H9 (cell line): ENCODE data around the gene HECTD2. TPM values are rescaled to one million over a fixed set of nuclear protein-coding genes. Genes with fewer than 3 reads are reported as not detected.

Source experiments
- DNase-seq: peaks from one replicate; pipeline ENCODE4 v3.0.0-alpha.2; 2017
- H2AFZ ChIP-seq: one replicate; pipeline ENCODE4 v1.6.1; 2013; ENCODE audit warnings: mild to moderate bottlenecking, low read length, control low read depth, moderate library complexity
- H2AK5ac ChIP-seq: 2 replicates; pipeline ENCODE4 v1.6.1; 2013; ENCODE audit warnings: low read length, control low read depth, mixed read lengths; ENCODE audit not compliant: insufficient read length
- H2BK120ac ChIP-seq: one replicate; pipeline ENCODE4 v1.6.1; 2013; ENCODE audit warnings: low read depth, mild to moderate bottlenecking, low read length, control low read depth, inconsistent platforms; ENCODE audit not compliant: poor library complexity, severe bottlenecking
- H2BK12ac ChIP-seq: 2 replicates; pipeline ENCODE4 v1.6.1; 2013; ENCODE audit warnings: low read length, control low read depth, mixed read lengths, low read depth; ENCODE audit not compliant: insufficient read length
- H2BK15ac ChIP-seq: 2 replicates; pipeline ENCODE4 v1.6.1; 2013; ENCODE audit warnings: low read depth, low read length, control low read depth
- H2BK20ac ChIP-seq: one replicate; pipeline ENCODE4 v1.6.1; 2013; ENCODE audit warnings: low read depth, mild to moderate bottlenecking, low read length, control low read depth, inconsistent platforms; ENCODE audit not compliant: poor library complexity, severe bottlenecking
- H2BK5ac ChIP-seq: 2 replicates; pipeline ENCODE4 v1.6.1; 2013; ENCODE audit warnings: low read length, control low read depth, mixed read lengths; ENCODE audit not compliant: insufficient read length
- H3K14ac ChIP-seq: 2 replicates; pipeline ENCODE4 v1.6.1; 2013; ENCODE audit warnings: low read length, control low read depth; ENCODE audit not compliant: insufficient read depth
- H3K18ac ChIP-seq: 2 replicates; pipeline ENCODE4 v1.6.1; 2013; ENCODE audit warnings: low read depth, mild to moderate bottlenecking, mixed read lengths, low read length, control low read depth; ENCODE audit not compliant: insufficient read length
- H3K23ac ChIP-seq: 2 replicates; pipeline ENCODE4 v1.6.1; 2013; ENCODE audit warnings: low read length, control low read depth, mixed read lengths, low read depth; ENCODE audit not compliant: insufficient read length
- H3K23me2 ChIP-seq: 2 replicates; pipeline ENCODE4 v1.6.1; 2013; ENCODE audit warnings: low read depth, mild to moderate bottlenecking, mixed read lengths, low read length, control low read depth; ENCODE audit not compliant: insufficient read length, poor library complexity, severe bottlenecking
- H3K27ac ChIP-seq: 2 replicates; pipeline ENCODE4 v1.5.1; 2013; ENCODE audit warnings: low read length, control low read depth, mixed read lengths, low read depth; ENCODE audit not compliant: insufficient read length
- H3K27me3 ChIP-seq: 2 replicates; pipeline ENCODE4 v1.6.1; 2013; ENCODE audit warnings: low read length, control low read depth, inconsistent platforms; ENCODE audit not compliant: insufficient read depth
- H3K4ac ChIP-seq: 2 replicates; pipeline ENCODE4 v1.6.1; 2013; ENCODE audit warnings: low read depth, mild to moderate bottlenecking, control low read depth, inconsistent platforms, low read length, moderate library complexity
- H3K4me1 ChIP-seq: 2 replicates; pipeline ENCODE4 v1.6.1; 2013; ENCODE audit warnings: low read length, control low read depth, inconsistent platforms; ENCODE audit not compliant: insufficient read depth
- H3K4me2 ChIP-seq: 2 replicates; pipeline ENCODE4 v1.6.1; 2013; ENCODE audit warnings: low read length, control low read depth, mixed read lengths; ENCODE audit not compliant: insufficient read length, insufficient read depth
- H3K56ac ChIP-seq: 2 replicates; pipeline ENCODE4 v1.6.1; 2013; ENCODE audit warnings: low read depth, mild to moderate bottlenecking, mixed read lengths, low read length, control low read depth; ENCODE audit not compliant: insufficient read length
- H3K79me1 ChIP-seq: 2 replicates; pipeline ENCODE4 v1.6.1; 2013; ENCODE audit warnings: low read depth, mild to moderate bottlenecking, moderate library complexity, low read length, control low read depth, inconsistent platforms; ENCODE audit not compliant: insufficient read depth, poor library complexity, severe bottlenecking
- H3K79me2 ChIP-seq: 2 replicates; pipeline ENCODE4 v1.6.1; 2013; ENCODE audit warnings: low read length, control low read depth, inconsistent platforms; ENCODE audit not compliant: insufficient read depth
- H3K9ac ChIP-seq: 2 replicates; pipeline ENCODE4 v1.6.1; 2013; ENCODE audit warnings: low read length, control low read depth, mixed read lengths; ENCODE audit not compliant: insufficient read length; ENCODE audit errors: extremely low read depth
- H3K9me3 ChIP-seq: one replicate; pipeline ENCODE4 v1.6.1; 2013; ENCODE audit warnings: low read depth, low read length, inconsistent platforms; ENCODE audit not compliant: control insufficient read depth
- H3T11ph ChIP-seq: one replicate; pipeline ENCODE4 v1.6.1; 2013; ENCODE audit warnings: mild to moderate bottlenecking, low read length, control low read depth, inconsistent platforms
- H4K20me1 ChIP-seq: one replicate; pipeline ENCODE4 v1.6.1; 2013; ENCODE audit not compliant: control insufficient read depth, insufficient read length, insufficient read depth
- H4K5ac ChIP-seq: 2 replicates; pipeline ENCODE4 v1.6.1; 2013; ENCODE audit warnings: low read depth, mild to moderate bottlenecking, mixed read lengths, low read length, control low read depth; ENCODE audit not compliant: insufficient read length
- H4K8ac ChIP-seq: replicated peaks from 2 replicates; pipeline ENCODE4 v1.6.1; 2013; ENCODE audit warnings: low read length, control low read depth, mixed read lengths, low read depth; ENCODE audit not compliant: insufficient read length
- H4K91ac ChIP-seq: 2 replicates; pipeline ENCODE4 v1.6.1; 2013; ENCODE audit warnings: low read depth, mild to moderate bottlenecking, moderate library complexity, mixed read lengths, low read length, control low read depth; ENCODE audit not compliant: insufficient read length
- H3K27ac Mint-ChIP-seq, 3 experiments: 2 replicates in 2 of 3; 3 replicates in 1 of 3; pipeline ENCODE4 v1.8.0; 2020 to 2021; ENCODE audit warnings: mixed read lengths in 3 of 3, mild to moderate bottlenecking in 1 of 3, moderate library complexity in 1 of 3
- H3K27me3 Mint-ChIP-seq: 2 replicates; pipeline ENCODE4 v1.8.0; 2021; ENCODE audit warnings: low read depth, mild to moderate bottlenecking, moderate library complexity, mixed read lengths
- H3K36me3 Mint-ChIP-seq, 3 experiments: 2 replicates in 2 of 3; 3 replicates in 1 of 3; pipeline ENCODE4 v1.8.0; 2020 to 2021; ENCODE audit warnings: low read depth in 3 of 3, mixed read lengths in 3 of 3; ENCODE audit not compliant: insufficient read depth in 1 of 3
- H3K4me1 Mint-ChIP-seq, 2 experiments: 2 replicates each; pipeline ENCODE4 v1.8.0; 2020; ENCODE audit warnings: mixed read lengths in 2 of 2
- H3K4me3 Mint-ChIP-seq, 2 experiments: 2 replicates in 1 of 2; 3 replicates in 1 of 2; pipeline ENCODE4 v1.8.0; 2020 to 2021; ENCODE audit warnings: mild to moderate bottlenecking in 2 of 2, mixed read lengths in 2 of 2, moderate library complexity in 1 of 2
- H3K9me3 Mint-ChIP-seq, 2 experiments: 2 replicates in 1 of 2; 3 replicates in 1 of 2; pipeline ENCODE4 v1.8.0; 2020; ENCODE audit warnings: mild to moderate bottlenecking in 2 of 2, mixed read lengths in 2 of 2, moderate library complexity in 1 of 2
- CTCF ChIP-seq: fragments of 200-600 bp; sonication (generic); conservative IDR thresholded peaks from 3 replicates; pipeline ENCODE4 v1.8.0; 2021; ENCODE audit warnings: antibody characterized with exemption, mild to moderate bottlenecking
- WGBS: extraction: QIAGEN DNeasy Blood & Tissue Kit; methylation state at CpG from one replicate; pipeline ENCODE4 v1.1.7; 2013; ENCODE audit warnings: missing lambda C conversion rate, low lambda C conversion rate, mixed read lengths; ENCODE audit not compliant: insufficient read length; ENCODE audit errors: extremely low coverage; 5-methylcytosine and 5-hydroxymethylcytosine counted together
- total RNA-seq: library from RNA; stranded (reverse); gene quantifications from 2 replicates; pipeline ENCODE4 v1.2.1, GENCODE V29; 2021

The HECTD2 gene
- total RNA-seq, 1 experiment from 2014 or later = 13.4 TPM

GRCh38 chr10:91367558-91367957 is 42.6 kb upstream of the HECTD2 start:
- no peak overlapping the region for H3K27ac Mint-ChIP-seq
- H3K9ac ChIP-seq = no peak overlapping the region
- H3K9me3 Mint-ChIP-seq = peaks cover 0 to 2% of the 10 kb centered on the region in 2 experiments; a peak in 3 of 5 replicates
- peaks cover 7% of the 10 kb centered on the region for H3K27me3 Mint-ChIP-seq
- H4K91ac ChIP-seq = no peak overlapping the region
- H3K4me1 Mint-ChIP-seq = no peaks in the 10 kb centered on the region
- TF ChIP-seq CTCF = no peak
- H3K79me2 ChIP-seq = no peaks in the 10 kb centered on the region
- H3K9me3 ChIP-seq = no peaks in the 10 kb centered on the region
- H3K4me1 ChIP-seq = no peaks in the 10 kb centered on the region
- no peak overlapping the region for H3K14ac ChIP-seq
- no peak overlapping the region for H4K8ac ChIP-seq
- H3K36me3 Mint-ChIP-seq = no peaks in the 10 kb centered on the region
- no peak overlapping the region for H2AK5ac ChIP-seq
- no peaks in the 10 kb centered on the region for H3K79me1 ChIP-seq
- WGBS = no CpG with 5 or more reads among the region's 2 CpGs
- H3K18ac ChIP-seq = no peak overlapping the region
- no peak overlapping the region for H4K5ac ChIP-seq
- no peak overlapping the region for H2BK5ac ChIP-seq
- no peaks in the 10 kb centered on the region for H3K27me3 ChIP-seq
- no peak overlapping the region for H3K27ac ChIP-seq
- H2BK20ac ChIP-seq = no peak overlapping the region
- H3K56ac ChIP-seq = no peak overlapping the region
- no peak overlapping the region for H3K4me3 Mint-ChIP-seq
- H3K4ac ChIP-seq = no peak overlapping the region
- no peak for DNase-seq
- H2BK12ac ChIP-seq = no peak overlapping the region
- H2AFZ ChIP-seq = no peak overlapping the region
- no peak overlapping the region for H3K4me2 ChIP-seq
- H2BK15ac ChIP-seq = no peak overlapping the region
- H2BK120ac ChIP-seq = no peak overlapping the region
- no peaks in the 10 kb centered on the region for H3K23me2 ChIP-seq
- H3T11ph ChIP-seq = no peak overlapping the region
- no peaks in the 10 kb centered on the region for H4K20me1 ChIP-seq
- no peak overlapping the region for H3K23ac ChIP-seq
